Gastroesophageal sphincter (tissue), 4 donors: ENCODE data around the gene LEMD3. TPM values are rescaled to one million over a fixed set of nuclear protein-coding genes. Genes with fewer than 3 reads are reported as not detected.

Source experiments
- ATAC-seq: fragments of 150-250 bp; one replicate; pipeline ENCODE4 v1.9.1; 2016; ENCODE audit warnings: mild to moderate bottlenecking, moderate library complexity
- H3K27ac ChIP-seq, 4 donors: fragments of 200-600 bp; sonication (generic) in 3 of 4; 1 replicate in 3 of 4; 2 replicates in 1 of 4; pipeline ENCODE4 v1.5.1; 2016 to 2019
- H3K27me3 ChIP-seq: fragments of 200-600 bp; sonication (generic); one replicate; pipeline ENCODE4 v1.5.1; 2019
- H3K36me3 ChIP-seq, 2 donors: fragments of 200-600 bp; sonication (generic); one replicate each; pipeline ENCODE4 v1.5.1; 2019; ENCODE audit warnings: control low read depth in 1 of 2
- H3K4me1 ChIP-seq, 3 donors: fragments of 200-600 bp; sonication (generic); 1 replicate in 2 of 3; 2 replicates in 1 of 3; pipeline ENCODE4 v1.5.1; 2016 to 2019; ENCODE audit warnings: control low read depth in 2 of 3
- H3K4me3 ChIP-seq, 2 donors: fragments of 200-600 bp; sonication (generic); one replicate each; pipeline ENCODE4 v1.5.1; 2019; ENCODE audit warnings: mild to moderate bottlenecking in 1 of 2, moderate library complexity in 1 of 2
- H3K9me3 ChIP-seq, 3 donors: fragments of 200-600 bp; sonication (generic); one replicate each; pipeline ENCODE4 v1.5.1; 2017 to 2019; ENCODE audit warnings: control low read depth in 2 of 3
- CTCF ChIP-seq, 4 experiments: fragments of 200-600 bp in 2 of 4; fragments of 450-650 bp in 2 of 4; sonication (generic) in 1 of 4; IDR thresholded peaks; one replicate each; pipeline ENCODE4 v1.5.1; 2017 to 2019; ENCODE audit warnings: antibody characterized with exemption in 4 of 4, mild to moderate bottlenecking in 2 of 4, moderate library complexity in 2 of 4
- EP300 ChIP-seq: sonication (generic); formaldehyde crosslinking; IDR thresholded peaks from one replicate; pipeline ENCODE4 v1.6.1; 2017; ENCODE audit warnings: antibody characterized with exemption, mild to moderate bottlenecking
- POLR2A ChIP-seq, 2 donors: fragments of 450-650 bp; IDR thresholded peaks; one replicate each; pipeline ENCODE4 v1.6.1; 2017; ENCODE audit warnings: antibody characterized with exemption in 2 of 2, mild to moderate bottlenecking in 2 of 2, moderate library complexity in 1 of 2
- POLR2AphosphoS5 ChIP-seq: sonication (generic); formaldehyde crosslinking; IDR thresholded peaks from one replicate; pipeline ENCODE4 v1.6.1; 2017; ENCODE audit warnings: antibody characterized with exemption
- WGBS, 2 donors: methylation state at CpG; one replicate each; pipeline ENCODE4 v1.1.5; 2018; ENCODE audit warnings: low coverage in 1 of 2; 5-methylcytosine and 5-hydroxymethylcytosine counted together
- total RNA-seq, 4 donors: library from RNA; depleted of rRNA; stranded (reverse); fragments of >200 nt; gene quantifications; one replicate each; pipeline ENCODE4 v1.1.0, GENCODE V29; 2016

Gene LEMD3
- 10 to 100 TPM; 21.2 to 50.9 (median 23.4) TPM for total RNA-seq

DNA sequence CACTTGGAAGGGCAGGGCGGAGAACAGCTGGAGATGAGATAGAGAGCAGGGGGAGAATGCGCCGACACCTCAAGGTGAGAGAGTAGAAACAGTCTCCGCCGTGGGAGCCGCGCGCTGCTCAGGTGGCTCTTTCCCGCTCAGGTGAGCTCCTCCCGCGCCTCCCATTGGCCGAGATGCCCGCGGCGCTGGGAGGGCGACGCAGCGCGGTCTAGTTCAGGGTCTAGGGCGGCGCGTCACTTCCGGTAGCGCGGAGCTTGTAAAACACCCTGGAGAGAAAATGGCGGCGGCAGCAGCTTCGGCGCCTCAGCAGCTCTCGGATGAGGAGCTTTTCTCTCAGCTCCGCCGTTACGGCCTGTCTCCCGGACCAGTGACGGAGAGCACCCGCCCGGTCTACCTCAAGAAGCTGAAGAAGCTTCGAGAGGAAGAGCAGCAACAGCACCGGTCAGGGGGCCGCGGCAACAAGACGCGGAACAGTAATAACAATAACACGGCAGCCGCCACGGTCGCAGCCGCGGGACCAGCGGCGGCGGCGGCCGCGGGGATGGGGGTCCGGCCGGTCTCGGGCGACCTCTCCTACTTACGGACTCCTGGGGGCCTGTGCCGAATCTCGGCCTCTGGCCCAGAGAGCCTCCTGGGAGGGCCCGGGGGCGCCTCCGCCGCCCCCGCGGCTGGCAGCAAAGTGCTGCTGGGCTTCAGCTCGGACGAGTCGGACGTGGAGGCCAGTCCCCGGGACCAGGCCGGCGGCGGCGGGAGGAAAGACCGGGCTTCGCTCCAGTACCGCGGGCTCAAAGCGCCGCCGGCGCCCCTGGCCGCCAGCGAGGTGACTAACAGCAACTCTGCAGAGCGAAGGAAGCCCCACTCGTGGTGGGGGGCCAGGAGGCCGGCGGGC, at the start of gene LEMD3:
Gene LEMD3, plus strand, starts transcription at position 264 of the 889 bp plus-strand sequence. Its CDS starts 14 bp downstream, at position 278.
- peaks cover 7% of the 10 kb centered on the region for H3K27me3 ChIP-seq
- peaks cover 6 to 49% (median 21%) of the 10 kb centered on the region in 3 donors for H3K4me1 ChIP-seq
- no peaks in the 10 kb centered on the region for H3K36me3 ChIP-seq
- ATAC-seq, result peak; percentile 95
- no peaks in the 10 kb centered on the region for H3K9me3 ChIP-seq
- 0% methylated on average over 1 to 16 of the region's 91 CpGs for WGBS, 2 donors
- peak; percentile 84 for TF ChIP-seq POLR2AphosphoS5
- TF ChIP-seq CTCF (IDR thresholded peaks at IDR 0.05), result peak in 2 of 4 experiments; percentile 14 to 17
- no peak for TF ChIP-seq EP300
- peak; percentile 78 for TF ChIP-seq POLR2A (IDR thresholded peaks at IDR 0.05)
- peak within 1 kb of the TSS; percentile 72 to 97 (median 94) for H3K27ac ChIP-seq
- H3K4me3 ChIP-seq, result peak within 1 kb of the TSS; percentile 59 to 85

DNA sequence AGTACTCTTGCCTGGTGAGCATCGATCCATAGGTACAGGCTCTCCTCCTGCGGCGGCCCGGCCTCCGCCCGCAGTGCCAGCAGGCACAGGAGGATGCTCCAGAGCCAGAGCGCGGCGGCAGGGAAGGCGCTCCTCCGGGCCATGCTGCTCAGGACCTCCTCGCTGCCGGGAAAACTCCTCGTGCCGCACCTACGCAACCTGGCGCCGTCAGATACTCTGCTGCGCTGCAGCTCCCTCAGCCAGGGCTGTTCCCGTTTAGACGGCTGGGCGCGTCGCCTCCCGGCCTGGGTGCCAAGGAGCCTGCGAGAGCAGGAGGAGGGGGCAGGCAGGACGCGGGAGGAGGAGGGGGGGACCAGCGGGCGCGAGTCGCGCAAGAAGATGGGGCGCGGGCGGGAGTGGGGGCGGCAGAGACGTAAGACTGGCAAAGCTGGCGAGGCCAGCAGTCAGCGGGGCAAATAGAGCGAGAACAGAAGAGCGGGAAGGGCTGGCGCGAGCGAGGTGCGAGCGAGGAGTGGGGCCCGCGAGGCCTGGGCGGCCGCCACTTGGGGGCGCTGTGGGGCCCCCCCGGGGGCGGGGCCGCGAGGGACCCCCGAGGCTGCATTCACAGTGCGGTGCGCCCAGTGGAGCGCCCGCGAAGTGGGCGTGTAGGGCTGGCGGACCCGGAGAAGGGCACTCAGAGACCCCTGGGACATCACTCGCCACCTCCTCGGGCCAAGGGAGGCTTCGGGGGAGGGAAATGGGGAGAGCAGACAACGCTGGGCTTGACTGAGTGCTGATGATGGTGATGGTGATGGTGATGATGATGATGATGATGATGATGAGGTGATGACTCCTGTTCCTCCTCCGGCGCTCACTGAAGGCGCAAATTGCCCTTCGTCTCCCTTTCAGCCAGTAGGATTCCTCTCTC, 48.1 kb upstream of the LEMD3 start, which contains the start of gene WIF1:
Gene WIF1, minus strand, starts transcription at position 257 of the 907 bp plus-strand sequence. Its CDS starts 114 bp downstream, at position 143.
- H3K36me3 ChIP-seq, result no peaks in the 10 kb centered on the region
- H3K9me3 ChIP-seq, result no peaks in the 10 kb centered on the region
- no peak within 1 kb of the TSS for H3K27ac ChIP-seq
- 10 to 20% methylated on average over 1 to 4 of the region's 73 CpGs for WGBS, 2 donors
- peaks cover 96% of the 10 kb centered on the region for H3K27me3 ChIP-seq
- peak; percentile 41 for ATAC-seq
- H3K4me3 ChIP-seq, result peak within 1 kb of the TSS in 1 of 2 donors; percentile 39
- H3K4me1 ChIP-seq, result peaks cover 0 to 11% (median 0%) of the 10 kb centered on the region in 3 donors
- TF ChIP-seq CTCF (IDR thresholded peaks at IDR 0.05) (peak in 1 of 4 experiments; percentile 42), POLR2A (IDR thresholded peaks at IDR 0.05) (no peak)

DNA sequence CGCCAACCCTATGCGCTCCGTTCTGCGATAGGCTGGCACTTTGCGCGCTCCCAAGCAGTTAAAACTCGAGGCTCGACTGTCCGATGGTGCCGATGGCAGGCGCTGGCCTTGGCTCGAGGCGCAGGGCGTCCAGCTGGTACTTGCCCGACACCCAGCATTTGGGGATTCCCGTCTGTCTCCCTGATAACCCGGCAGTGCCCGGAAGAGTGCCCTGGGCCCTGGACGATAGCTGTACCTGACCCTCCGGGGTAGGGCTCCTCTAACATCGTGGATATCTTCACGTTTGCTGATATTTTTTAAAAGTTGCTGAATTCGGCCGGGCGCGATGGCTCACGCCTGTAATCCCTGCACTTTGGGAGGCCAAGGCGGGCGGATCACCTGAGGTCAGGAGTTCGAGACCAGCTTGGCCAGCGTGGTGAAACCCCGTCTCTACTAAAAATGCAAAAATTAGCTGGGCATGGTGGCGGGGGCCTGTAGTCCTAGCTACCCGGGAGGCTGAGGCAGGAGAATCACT, 47.4 kb upstream of the LEMD3 start:
- Histone ChIP-seq H3K27me3 (peaks cover 95% of the 10 kb centered on the region), H3K36me3 (no peaks in the 10 kb centered on the region), H3K27ac (no peak overlapping the region), H3K4me3 (no peak overlapping the region), H3K4me1 (peaks cover 0 to 11% (median 0%) of the 10 kb centered on the region in 3 donors), H3K9me3 (no peaks in the 10 kb centered on the region)
- 87% methylated on average over 14 of the region's 34 CpGs; no CpG with 5 or more reads in 1 of the 2 donors for WGBS, 2 donors
- TF ChIP-seq POLR2A (IDR thresholded peaks at IDR 0.05) (no peak), POLR2AphosphoS5 (no peak), EP300 (no peak), CTCF (IDR thresholded peaks at IDR 0.05) (no peak)
- no peak for ATAC-seq

DNA sequence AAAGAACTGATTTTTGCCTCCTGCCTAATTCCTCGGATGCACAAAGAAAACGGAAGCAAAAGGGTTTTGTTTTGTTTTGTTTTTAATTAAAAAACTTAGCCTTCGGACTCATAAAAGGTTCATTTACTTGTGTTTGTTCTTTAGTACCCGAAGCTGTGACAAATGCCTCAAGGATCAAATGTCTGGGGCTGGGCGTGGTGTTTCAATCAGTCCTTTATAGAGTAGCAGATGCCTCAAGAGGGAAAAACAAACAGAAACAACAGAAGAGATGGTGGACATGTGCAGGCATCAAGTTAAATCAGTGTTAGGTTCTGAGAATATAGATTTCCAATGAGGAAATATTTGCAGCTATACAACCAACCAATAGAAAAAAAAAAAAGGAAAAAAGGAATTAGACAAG, 46.7 kb upstream of the LEMD3 start:
- Histone ChIP-seq H3K36me3 (no peaks in the 10 kb centered on the region), H3K27me3 (peaks cover 88% of the 10 kb centered on the region), H3K27ac (no peak overlapping the region), H3K9me3 (no peaks in the 10 kb centered on the region), H3K4me1 (peaks cover 0 to 11% (median 0%) of the 10 kb centered on the region in 3 donors), H3K4me3 (no peak overlapping the region)
- no peak for ATAC-seq
- WGBS, 2 donors, result 50 to 69% methylated on average over 2 to 5 of the region's 5 CpGs
- TF ChIP-seq POLR2AphosphoS5, result no peak
- TF ChIP-seq POLR2A (IDR thresholded peaks at IDR 0.05), result no peak
- no peak for TF ChIP-seq EP300
- TF ChIP-seq CTCF (IDR thresholded peaks at IDR 0.05), result no peak
